HL-60 (cell line): Measurements from ENCODE around the gene ICOS.

Source experiments
- DNase-seq, 2 experiments: peaks; one replicate each; pipeline ENCODE4 v3.0.0-alpha.2; 2010 to 2020; ENCODE audit warnings: low read depth in 1 of 2, low spot score in 1 of 2
- H3K27ac ChIP-seq: fragments of 250-450 bp; sonication (Bioruptor Pico); replicated peaks from 2 replicates; pipeline ENCODE4 v1.5.1; 2020; ENCODE audit warnings: mild to moderate bottlenecking, moderate library complexity
- H3K27me3 ChIP-seq: fragments of 250-450 bp; sonication (Bioruptor Pico); 2 replicates; pipeline ENCODE4 v1.5.1; 2021; ENCODE audit warnings: mild to moderate bottlenecking, moderate library complexity; ENCODE audit not compliant: insufficient read depth, poor library complexity, severe bottlenecking
- H3K4me3 ChIP-seq: replicated peaks from 2 replicates; pipeline ENCODE4 v1.5.1; 2011; ENCODE audit warnings: mild to moderate bottlenecking, control low read depth, low read length; ENCODE audit not compliant: insufficient read depth
- GABPA ChIP-seq: IDR thresholded peaks from 2 replicates; pipeline ENCODE4 v1.6.1; 2012; ENCODE audit warnings: low read depth
- POLR2AphosphoS5 ChIP-seq: IDR thresholded peaks from 2 replicates; pipeline ENCODE4 v1.6.1; 2012; ENCODE audit warnings: low read depth
- SPI1 ChIP-seq: IDR thresholded peaks from 2 replicates; pipeline ENCODE4 v1.6.1; 2012; ENCODE audit warnings: low read depth, mild to moderate bottlenecking, borderline replicate concordance
- TF ChIP-seq, protein P1 (sequence below): IDR thresholded peaks from 2 replicates; pipeline ENCODE4 v1.6.1; 2012; ENCODE audit warnings: low read depth; ENCODE audit not compliant: insufficient replicate concordance
- TF ChIP-seq, protein P2 (sequence below): IDR thresholded peaks from one replicate; pipeline ENCODE4 v1.5.1; 2011; ENCODE audit warnings: low read length, control low read depth, inconsistent platforms; ENCODE audit not compliant: insufficient read depth

ICOS gene

DNA sequence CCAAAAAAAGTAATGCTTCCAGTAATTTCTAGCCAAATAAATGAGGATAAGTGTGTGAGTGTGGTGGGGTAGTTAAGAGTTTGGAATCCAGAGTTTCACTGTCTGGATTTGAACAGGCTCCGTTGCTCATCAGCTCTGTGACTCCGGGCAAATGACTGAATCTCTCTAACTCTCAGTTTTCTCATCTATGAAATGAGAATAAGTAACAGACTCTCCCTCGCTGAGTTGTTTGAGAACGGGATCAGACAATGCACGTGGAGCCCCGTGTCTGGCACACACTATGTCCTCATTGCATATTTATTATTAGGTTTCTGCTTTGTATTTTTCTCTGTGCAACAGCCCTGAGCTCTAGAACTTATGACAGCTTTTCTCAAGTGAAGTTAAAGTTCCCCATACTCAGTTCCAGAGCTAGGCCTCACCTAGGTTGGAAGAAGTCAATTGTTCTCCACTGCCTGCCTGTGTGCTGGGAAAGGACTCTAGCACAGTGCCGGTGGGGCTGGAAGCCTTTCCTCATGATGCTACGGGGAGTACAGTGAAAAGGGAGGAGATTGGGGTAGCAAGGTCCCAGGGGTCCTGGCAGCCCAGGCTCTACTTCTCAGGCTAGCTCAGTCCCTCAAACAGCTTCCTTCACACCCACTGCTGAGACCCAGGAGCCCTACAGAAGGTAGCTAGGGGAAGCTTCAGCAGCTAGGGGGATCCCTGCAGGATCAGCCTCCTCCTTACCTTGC, 1.7 kb upstream of the ICOS start:
- TF ChIP-seq GABPA (no peak), SPI1 (no peak), POLR2AphosphoS5 (no peak)
- TF ChIP-seq, protein P1, sequence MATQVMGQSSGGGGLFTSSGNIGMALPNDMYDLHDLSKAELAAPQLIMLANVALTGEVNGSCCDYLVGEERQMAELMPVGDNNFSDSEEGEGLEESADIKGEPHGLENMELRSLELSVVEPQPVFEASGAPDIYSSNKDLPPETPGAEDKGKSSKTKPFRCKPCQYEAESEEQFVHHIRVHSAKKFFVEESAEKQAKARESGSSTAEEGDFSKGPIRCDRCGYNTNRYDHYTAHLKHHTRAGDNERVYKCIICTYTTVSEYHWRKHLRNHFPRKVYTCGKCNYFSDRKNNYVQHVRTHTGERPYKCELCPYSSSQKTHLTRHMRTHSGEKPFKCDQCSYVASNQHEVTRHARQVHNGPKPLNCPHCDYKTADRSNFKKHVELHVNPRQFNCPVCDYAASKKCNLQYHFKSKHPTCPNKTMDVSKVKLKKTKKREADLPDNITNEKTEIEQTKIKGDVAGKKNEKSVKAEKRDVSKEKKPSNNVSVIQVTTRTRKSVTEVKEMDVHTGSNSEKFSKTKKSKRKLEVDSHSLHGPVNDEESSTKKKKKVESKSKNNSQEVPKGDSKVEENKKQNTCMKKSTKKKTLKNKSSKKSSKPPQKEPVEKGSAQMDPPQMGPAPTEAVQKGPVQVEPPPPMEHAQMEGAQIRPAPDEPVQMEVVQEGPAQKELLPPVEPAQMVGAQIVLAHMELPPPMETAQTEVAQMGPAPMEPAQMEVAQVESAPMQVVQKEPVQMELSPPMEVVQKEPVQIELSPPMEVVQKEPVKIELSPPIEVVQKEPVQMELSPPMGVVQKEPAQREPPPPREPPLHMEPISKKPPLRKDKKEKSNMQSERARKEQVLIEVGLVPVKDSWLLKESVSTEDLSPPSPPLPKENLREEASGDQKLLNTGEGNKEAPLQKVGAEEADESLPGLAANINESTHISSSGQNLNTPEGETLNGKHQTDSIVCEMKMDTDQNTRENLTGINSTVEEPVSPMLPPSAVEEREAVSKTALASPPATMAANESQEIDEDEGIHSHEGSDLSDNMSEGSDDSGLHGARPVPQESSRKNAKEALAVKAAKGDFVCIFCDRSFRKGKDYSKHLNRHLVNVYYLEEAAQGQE, result no peak
- TF ChIP-seq, protein P2, sequence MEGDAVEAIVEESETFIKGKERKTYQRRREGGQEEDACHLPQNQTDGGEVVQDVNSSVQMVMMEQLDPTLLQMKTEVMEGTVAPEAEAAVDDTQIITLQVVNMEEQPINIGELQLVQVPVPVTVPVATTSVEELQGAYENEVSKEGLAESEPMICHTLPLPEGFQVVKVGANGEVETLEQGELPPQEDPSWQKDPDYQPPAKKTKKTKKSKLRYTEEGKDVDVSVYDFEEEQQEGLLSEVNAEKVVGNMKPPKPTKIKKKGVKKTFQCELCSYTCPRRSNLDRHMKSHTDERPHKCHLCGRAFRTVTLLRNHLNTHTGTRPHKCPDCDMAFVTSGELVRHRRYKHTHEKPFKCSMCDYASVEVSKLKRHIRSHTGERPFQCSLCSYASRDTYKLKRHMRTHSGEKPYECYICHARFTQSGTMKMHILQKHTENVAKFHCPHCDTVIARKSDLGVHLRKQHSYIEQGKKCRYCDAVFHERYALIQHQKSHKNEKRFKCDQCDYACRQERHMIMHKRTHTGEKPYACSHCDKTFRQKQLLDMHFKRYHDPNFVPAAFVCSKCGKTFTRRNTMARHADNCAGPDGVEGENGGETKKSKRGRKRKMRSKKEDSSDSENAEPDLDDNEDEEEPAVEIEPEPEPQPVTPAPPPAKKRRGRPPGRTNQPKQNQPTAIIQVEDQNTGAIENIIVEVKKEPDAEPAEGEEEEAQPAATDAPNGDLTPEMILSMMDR, result no peak
- no peak overlapping the region for H3K4me3 ChIP-seq
- H3K27ac ChIP-seq, result no peak overlapping the region
- no peak for DNase-seq
- no peaks in the 10 kb centered on the region for H3K27me3 ChIP-seq

DNA sequence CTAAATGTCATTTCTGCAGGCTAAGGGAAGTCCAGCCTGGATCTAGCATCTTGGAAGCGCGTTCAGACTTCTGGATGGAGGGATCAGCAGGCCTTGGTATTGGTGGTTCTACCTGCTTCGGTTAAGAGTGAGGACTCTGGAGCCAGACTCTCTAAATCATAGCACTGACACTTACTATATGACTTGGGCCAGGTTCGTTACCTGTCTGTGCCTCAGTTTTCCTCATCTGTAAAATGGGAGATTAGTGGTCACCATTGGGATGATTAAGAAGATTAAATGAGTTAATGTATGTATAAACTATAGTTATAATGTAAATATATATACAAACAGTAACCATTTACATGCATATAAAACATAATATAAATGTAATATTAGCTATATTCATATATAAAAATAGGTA, 995 bp upstream of the ICOS start:
- Histone ChIP-seq H3K4me3 (no peak overlapping the region), H3K27me3 (no peaks in the 10 kb centered on the region), H3K27ac (no peak overlapping the region)
- no peak for DNase-seq
- TF ChIP-seq POLR2AphosphoS5 (no peak), GABPA (no peak), SPI1 (no peak)
- TF ChIP-seq, protein P1, result no peak
- TF ChIP-seq, protein P2, result no peak

DNA sequence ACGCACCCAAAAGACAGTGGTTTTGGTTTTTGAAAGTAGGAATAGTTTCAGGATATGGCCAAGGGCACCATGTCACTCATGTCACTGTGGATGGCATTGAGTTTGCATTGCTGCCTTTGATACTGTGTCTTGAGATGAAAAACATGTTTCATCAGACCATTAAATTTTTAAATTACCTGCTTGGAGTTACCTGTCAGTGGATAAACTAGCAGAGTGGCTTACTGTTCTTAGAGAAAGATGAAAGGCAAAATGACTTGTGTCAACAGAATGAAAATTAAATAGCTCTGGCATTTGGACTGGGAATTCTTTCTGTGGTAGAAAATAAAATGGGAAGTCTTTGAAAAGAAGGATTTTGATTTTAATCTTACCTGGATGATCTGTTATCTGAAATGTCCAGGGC, 386 bp downstream of the ICOS start:
- H3K27ac ChIP-seq, result no peak overlapping the region
- no peak for TF ChIP-seq POLR2AphosphoS5
- no peak for TF ChIP-seq GABPA
- TF ChIP-seq SPI1, result no peak
- TF ChIP-seq, protein P1, result no peak
- H3K4me3 ChIP-seq, result no peak overlapping the region
- no peak for DNase-seq
- no peaks in the 10 kb centered on the region for H3K27me3 ChIP-seq
